Activated CD4-positive, CD25-positive, alpha-beta regulatory T cell (primary cell): ENCODE data around the gene KCNN3.

Experiments
- DNase-seq, 4 experiments: peaks; one replicate each; lab custom pipeline; 2025; lab: John Stamatoyannopoulos, UW

Gene KCNN3

GRCh38 chr1:154659823-154660592 is 210.1 kb downstream of the KCNN3 start:
- no peak for DNase-seq

GRCh38 chr1:154657556-154657955 is 212.5 kb downstream of the KCNN3 start:
- DNase-seq: no peak

GRCh38 chr1:154652893-154653292 is 217.2 kb downstream of the KCNN3 start:
- DNase-seq: no peak
